RPMI8226 (cell line): Measurements from ENCODE around the gene RARG.
A peak's percentile ranks its signal among the peaks of the same experiment; 100 is the strongest.
"Not testable (repeated sequence)": the region's sequence is repeated elsewhere in the genome, so short reads cannot be mapped to it uniquely, and the experiment has no call there.

Experiments
- DNase-seq: peaks from one replicate; pipeline ENCODE4 v3.0.0-alpha.2; 2015

The RARG gene

GRCh38 chr12:53187145-53187899, 44.7 kb downstream of the RARG start:
- no peak for DNase-seq

GRCh38 chr12:53186745-53187144, 45.3 kb downstream of the RARG start:
- no peak for DNase-seq

- DNase-seq: no peak
Measured at GRCh38 chr12:53185582-53186153, 46.3 kb downstream of the RARG start.

GRCh38 chr12:53184828-53185227, 47.2 kb downstream of the RARG start:
- DNase-seq: no peak

DNA sequence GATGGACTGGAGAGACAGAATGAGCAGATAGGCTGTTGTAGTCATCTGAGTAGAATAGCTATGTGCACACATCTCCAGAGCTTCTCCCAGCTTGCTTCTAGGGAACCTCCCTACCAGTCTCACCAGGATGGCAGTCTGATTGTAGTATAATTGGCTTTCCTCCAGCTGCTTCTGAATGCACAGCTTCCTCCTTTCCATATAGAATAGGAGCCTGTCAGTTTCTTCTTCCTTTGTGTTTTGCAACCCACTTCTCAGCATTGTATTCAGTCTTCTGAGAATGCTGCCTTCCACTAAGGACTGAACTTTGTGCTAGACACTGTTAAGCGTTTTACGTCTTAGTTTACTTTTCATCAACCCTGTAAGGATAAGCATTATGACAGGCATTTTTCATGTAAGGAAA, 49.1 kb downstream of the RARG start:
- DNase-seq: no peak

GRCh38 chr12:53181935-53182334, 50.1 kb downstream of the RARG start:
- no peak for DNase-seq

GRCh38 chr12:53180931-53181645, 50.9 kb downstream of the RARG start:
- DNase-seq: peak; percentile 81

DNA sequence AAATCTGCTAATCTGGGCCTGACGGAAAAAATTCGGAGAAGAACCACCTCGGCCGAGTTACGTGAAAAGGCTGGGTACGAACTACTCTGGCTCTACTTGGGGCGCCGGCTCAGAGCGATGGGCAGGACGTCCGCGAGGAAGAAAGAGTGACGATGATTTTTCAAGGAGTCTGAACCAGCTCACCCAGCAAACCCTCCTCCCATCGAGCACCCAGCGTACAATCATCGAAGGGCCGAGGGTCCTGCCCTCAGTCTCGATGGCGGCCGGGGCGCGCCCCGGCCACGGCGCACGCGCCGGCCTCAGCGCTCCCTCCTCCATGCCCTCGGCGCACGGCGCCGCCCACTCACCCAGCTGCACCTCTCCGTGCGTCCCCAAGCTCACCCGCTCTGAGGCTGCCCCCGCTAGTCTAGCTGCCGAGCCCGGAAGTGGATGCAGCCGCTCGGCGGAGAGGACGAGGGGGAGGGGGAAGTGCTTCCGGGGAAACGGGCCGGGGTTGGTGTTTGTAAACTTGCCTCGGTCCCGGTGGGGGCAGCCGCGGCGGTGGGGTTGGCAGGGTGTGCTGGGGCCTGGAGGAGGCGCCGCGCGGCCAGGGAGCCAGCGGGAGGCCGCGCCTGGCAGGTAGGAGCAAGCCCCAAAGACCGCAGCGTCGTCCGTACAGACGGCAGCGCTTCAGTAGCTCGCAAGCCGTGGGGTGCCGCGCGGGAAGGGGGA, 51.6 kb downstream of the RARG start, which contains the start of the genes CSAD and ZNF740:
TSS of gene CSAD (minus strand) at position 706 of the 711 bp plus-strand sequence. CDS start 7,455 bp downstream, outside the sequence.
TSS of gene ZNF740 (plus strand) at position 503 of the 711 bp plus-strand sequence. CDS start 1,262 bp downstream, outside the sequence.
- peak; percentile 98 for DNase-seq

DNA sequence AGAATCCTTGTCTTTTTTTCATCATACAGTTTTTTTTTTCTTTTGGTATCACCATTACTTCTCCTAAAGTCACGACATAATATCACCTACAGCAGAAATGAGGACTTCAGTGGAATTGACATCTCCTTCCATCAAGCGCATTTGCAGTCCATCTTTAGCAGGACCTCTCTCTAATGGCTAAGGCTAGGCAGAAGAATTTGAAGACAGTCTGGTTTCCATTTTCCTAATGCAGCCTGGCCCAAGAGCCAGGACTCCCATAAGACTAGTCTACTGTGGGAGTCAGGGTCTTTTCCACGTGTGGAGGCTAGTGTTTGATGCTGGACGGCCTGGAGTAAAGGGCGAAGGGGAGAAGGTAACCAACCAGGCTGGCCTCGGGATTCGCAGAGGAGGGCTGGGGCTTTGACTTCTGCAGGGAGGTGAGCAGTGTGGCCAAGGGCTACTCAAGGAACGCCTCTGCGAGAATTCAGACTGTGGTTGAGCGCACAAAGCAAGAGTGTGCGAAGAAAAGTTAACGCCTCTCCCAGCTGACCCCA, 52.3 kb downstream of the RARG start:
- DNase-seq: peak; percentile 47

DNA sequence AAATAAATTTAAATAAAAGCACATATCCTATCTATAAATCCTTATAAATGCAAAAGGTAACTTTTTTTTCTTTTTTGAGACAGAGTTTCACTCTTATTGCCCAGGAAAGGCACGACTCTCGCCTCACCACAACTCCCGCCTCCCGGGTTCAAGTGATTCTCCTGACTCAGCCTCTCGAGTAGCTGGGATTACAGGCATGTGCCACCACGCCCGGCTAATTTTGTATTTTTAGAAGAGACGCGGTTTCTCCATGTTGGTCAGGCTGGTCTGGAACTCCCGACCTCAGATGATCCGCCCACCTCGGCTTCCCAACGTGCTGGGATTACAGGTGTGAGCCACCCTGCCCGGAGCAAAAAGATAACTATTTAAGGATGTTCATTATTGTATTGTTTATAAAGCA, 53.2 kb downstream of the RARG start:
- DNase-seq: not testable (repeated sequence)

DNA sequence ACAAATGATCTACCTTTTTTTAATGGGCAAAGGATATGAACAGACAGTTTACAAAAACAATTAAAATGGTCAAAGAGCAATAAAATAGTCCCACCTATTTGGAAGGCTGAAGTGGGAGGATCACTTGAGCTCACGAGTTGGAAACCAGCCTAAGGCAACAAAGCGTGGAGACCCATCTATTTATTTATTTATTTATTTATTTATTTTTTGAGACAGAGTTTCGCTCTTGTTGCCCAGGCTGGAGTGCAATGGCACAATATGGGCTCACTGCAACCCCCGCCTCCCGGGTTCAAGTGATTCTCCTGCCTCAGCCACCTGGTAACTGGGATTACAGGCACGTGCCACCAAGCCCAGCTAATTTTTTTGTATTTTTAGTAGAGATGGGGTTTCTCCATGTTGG, 54.6 kb downstream of the RARG start:
- not testable (repeated sequence) for DNase-seq

GRCh38 chr12:53176750-53177149, 55.3 kb downstream of the RARG start:
- DNase-seq: no peak

- peak; percentile 61 for DNase-seq
Measured at GRCh38 chr12:53174881-53175491, 57.0 kb downstream of the RARG start.

DNA sequence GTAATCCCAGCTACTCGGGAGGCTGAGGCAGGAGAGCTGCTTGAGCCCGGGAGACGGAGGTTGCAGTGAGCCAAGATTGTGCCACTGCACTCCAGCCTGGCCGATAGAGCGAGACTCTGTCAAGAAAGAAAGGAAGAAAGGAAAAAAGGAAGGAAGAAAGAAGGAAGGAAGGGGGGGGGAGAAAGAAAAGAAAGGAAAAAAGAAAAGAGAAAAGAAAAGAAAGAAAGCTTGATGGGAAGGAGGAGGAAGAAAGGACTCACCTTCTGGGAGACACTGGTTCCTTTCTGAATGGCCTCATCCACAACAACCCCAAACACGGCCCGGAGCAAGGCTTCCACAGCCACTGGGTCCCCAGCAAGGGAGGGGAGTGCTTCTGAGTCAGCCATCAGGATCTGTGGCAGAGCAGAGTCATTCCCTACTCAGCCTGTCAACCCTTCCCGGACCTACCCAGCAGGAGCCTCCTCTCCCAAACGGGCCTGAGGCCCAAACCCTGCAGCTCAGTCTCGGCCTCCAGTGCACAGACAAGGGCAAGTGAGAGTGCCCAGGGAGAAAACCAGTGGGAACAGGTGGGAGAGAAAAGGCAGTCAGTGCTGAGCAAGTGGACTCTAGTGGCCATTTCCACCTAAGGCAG, 58.8 kb downstream of the RARG start:
- no peak for DNase-seq

DNA sequence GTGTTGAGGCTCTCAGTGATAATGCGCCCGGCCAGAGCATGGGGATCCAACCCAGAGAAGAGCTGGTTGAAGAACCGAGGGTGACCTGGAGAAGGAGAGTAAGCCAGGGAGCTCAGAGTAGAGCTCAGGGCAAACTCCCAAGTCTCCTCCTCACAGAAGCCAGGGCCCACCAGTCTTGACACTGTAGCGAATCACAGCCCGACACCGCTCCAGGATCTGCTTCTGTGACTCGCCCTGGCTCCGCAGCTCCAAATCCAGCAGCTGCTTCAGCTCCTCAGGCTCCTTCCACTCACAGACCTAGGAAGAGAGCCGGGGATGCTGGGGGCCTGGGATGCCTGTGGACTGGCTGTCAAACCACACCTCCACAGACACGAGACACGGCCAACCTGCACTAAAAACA, 59.7 kb downstream of the RARG start:
- no peak for DNase-seq

DNA sequence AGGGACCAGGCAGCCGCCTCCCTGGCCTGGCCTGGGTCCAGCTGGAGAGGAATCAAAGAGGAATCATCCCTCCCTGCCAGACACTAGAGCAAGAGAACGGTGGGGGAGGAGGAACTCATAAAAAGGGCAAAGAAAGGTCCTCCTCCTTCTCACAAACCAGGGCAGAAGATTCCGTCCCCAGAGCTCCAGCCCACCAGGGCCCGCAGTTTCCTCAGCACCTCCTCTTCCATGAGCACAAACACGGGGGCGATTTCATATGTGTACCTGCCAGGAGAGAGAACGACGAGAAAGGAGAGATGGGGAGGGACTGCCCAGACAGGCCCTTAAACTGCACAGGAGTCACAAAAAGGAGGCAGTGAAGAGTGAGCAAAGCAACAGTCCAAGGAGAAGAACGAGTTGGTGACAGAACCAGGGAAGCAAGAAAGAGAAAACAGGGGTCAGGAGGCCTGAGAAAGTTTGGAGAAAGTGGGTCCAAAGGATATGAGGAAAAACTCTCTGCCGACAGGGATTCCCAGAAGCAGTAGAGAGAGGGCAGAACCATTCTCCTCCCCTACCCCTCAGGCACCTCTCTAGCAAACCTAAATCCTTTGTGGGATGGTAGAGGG, 60.2 kb downstream of the RARG start:
- DNase-seq: no peak

DNA sequence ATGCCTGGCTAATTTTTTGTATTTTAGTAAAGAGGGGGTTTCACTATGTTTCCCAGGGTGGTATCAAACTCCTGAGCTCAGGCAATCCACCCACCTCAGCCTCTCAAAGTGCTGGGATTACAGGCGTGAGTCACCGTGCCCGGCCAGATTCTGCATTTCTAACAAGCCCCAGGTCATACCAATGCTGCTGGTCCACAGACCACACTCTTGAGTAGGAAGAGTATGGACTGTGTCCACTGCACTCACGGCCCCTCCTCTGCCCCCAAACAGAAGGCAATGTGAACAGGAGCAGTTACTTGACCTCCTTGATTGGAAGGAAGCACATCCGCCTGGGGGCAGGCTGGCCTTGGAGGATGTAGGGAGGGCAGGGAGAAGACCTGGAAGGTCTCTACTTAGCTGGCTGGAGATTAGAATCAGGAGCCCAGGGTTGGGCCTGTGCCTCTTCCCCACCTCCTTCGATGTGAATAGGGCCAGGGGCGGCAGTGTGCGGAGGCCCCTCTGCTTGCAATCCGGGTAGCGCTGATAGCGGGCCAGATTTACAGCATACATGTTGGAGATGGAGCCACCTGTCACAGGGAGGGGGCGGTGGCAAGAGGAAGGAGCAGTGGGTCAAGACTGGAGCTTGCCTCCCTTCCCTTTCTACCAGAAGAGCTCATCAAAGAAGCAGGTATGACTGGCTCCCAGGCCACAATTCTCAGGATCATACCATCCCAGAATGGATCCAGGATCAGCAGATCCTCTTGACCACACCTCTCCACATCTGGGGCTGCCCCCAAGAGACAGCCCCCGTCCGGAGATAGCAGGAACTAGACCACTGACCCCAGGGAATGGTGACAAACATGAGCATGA, 60.9 kb downstream of the RARG start:
- DNase-seq: no peak

DNA sequence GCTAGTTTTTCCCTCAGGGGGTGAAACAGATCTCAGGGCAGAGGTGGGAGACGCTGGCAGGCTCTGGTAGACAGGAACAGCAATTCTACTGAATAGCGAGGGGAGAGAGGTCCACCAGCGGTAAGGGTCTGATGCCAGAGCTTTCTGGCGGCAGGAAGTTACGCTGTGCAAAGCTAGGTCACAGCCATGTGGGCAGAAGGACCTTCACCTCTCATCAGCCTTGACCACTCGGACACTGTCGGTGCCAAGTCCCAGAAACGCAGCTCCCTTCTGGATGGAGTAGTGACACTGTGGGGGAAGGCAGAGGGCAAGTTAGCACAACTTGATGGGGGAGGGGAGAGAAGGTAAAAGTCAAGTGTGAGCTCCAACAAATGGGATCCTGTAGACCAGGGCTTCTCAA, 61.8 kb downstream of the RARG start:
- DNase-seq: no peak

DNA sequence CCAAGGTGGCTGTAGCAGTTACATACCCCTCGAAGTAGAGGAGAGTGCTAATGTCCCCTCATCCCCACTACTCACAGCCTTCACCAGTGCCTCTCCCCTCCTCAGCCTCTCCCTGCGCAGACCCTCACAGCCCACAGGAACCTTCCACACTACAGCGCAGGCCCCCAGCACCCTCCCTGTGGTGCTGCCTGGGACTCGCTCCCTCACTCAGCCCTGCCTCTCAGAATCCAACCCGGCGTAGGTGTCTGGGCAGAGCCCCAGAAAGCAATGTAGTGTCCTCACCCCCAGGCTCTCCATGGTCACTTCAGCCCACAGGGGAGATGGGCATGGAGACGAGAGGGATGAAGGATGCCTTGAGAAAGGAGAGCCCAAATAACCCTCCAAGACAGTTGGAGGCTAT, 62.4 kb downstream of the RARG start:
- no peak for DNase-seq

GRCh38 chr12:53166837-53167236, 65.2 kb downstream of the RARG start:
- no peak for DNase-seq

DNA sequence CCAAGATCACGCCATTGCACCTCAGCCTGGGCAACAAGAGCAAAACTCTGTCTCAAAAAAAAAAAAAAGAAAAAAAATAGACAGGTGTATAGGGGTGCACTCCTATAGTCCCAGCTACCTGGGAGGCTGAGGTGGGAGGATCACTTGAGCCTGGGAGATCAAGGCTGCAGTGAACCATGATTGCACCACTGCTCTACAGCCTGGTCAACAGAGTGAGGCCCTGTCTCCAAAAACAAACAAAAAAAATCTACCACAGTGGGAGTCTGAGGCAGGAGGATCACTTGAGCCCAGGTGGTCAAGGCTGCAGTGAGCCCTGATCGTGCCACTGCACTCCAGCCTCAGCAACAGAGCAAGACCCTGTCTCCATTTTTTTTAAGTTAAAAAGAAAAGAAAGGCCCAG, 69.0 kb downstream of the RARG start:
- DNase-seq: not testable (repeated sequence)
